Activated naive CD8-positive, alpha-beta T cell treated with anti-CD3 and anti-CD28 coated beads, Interleukin-2, amount 10 ng/mL, durations not matched to agents 7 days and 5 days (primary cell): ENCODE results near the gene MLLT1. TPM values are rescaled to one million over a fixed set of nuclear protein-coding genes. Genes with fewer than 3 reads are reported as not detected.
A peak's percentile ranks its signal among the peaks of the same experiment; 100 is the strongest.

Experiments used
- ATAC-seq: fragments of 150-1000 bp; cut with Tn5 transposase; one replicate; pipeline ENCODE4 v1.10.0; 2021; ENCODE audit warnings: low read depth, moderate library complexity
- POLR2A ChIA-PET: fragments of 350-600 bp; sonication (Branson Sonifier 250); formaldehyde crosslinking; loops from one replicate; lab custom pipeline; 2021; ENCODE audit warnings: antibody characterized with exemption; lab: Charles Lee
- DNase-seq: peaks from one replicate; pipeline ENCODE4 v3.0.0; 2021
- H3K27ac Mint-ChIP-seq: one replicate; pipeline ENCODE4 v1.8.0; 2022; ENCODE audit warnings: mild to moderate bottlenecking, mixed read lengths
- H3K27me3 Mint-ChIP-seq: one replicate; pipeline ENCODE4 v1.8.0; 2022; ENCODE audit warnings: mild to moderate bottlenecking, moderate library complexity, mixed read lengths
- H3K36me3 Mint-ChIP-seq: one replicate; pipeline ENCODE4 v1.8.0; 2021; ENCODE audit warnings: mild to moderate bottlenecking, mixed read lengths
- H3K4me1 Mint-ChIP-seq: one replicate; pipeline ENCODE4 v1.8.0; 2021; ENCODE audit warnings: mixed read lengths
- H3K4me3 Mint-ChIP-seq: one replicate; pipeline ENCODE4 v1.8.0; 2022; ENCODE audit warnings: mild to moderate bottlenecking, moderate library complexity, mixed read lengths
- H3K9me3 Mint-ChIP-seq: one replicate; pipeline ENCODE4 v1.8.0; 2021; ENCODE audit warnings: mixed read lengths
- total RNA-seq, 2 experiments: library from RNA; stranded (reverse); gene quantifications; one replicate each; pipeline ENCODE4 v1.2.3, GENCODE V29; 2021

The MLLT1 gene
- total RNA-seq, 2 experiments from 2014 or later: 37.8 to 42.1 TPM

DNA sequence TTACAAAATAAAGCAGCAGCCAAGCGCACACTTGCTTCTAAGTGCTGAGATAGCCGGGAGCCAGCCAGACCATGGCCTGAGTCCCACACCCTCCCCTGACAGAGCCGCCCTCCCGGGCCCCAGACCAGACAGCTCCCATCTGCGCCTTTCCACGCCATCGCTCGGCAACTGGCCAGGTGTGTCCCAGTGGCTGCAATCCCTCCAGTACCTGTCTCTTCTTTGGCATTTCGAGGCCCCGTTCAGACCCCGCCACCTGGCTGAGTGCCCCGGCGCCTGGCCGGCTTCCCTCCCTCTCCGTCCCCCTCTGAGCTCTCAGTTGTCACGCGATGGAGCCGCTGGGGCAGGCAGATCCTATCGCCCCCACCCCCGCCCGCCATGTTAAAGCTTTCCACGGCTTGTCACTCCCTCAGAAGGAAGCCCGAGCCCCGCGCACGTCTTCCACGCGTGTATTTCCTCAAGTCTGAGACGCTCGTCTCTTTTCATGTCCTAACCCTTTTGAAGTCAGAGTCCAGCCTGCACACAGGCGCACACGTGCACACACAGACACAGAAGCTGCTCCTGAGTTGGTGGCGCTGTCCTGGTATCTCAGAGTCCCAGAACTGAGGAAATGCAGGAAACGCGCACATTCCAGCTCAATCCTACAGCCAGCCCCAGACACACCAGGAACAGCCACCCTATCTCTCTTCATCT lies 7.9 kb downstream of the MLLT1 start:
- H3K9me3 Mint-ChIP-seq: no peaks in the 10 kb centered on the region
- ATAC-seq (no peak), DNase-seq (no peak)
- POLR2A ChIA-PET: interaction anchor here (0.8 kb wide), 1 partner anchor 52 kb away, joined by 5 read pairs; no protein-coding TSS in a partner anchor
- no peak overlapping the region for H3K4me3 Mint-ChIP-seq
- peak overlapping the region; percentile 62 for H3K27ac Mint-ChIP-seq
- H3K4me1 Mint-ChIP-seq: peaks cover 14% of the 10 kb centered on the region
- H3K27me3 Mint-ChIP-seq: no peaks in the 10 kb centered on the region
- H3K36me3 Mint-ChIP-seq: peaks cover 2% of the 10 kb centered on the region

DNA sequence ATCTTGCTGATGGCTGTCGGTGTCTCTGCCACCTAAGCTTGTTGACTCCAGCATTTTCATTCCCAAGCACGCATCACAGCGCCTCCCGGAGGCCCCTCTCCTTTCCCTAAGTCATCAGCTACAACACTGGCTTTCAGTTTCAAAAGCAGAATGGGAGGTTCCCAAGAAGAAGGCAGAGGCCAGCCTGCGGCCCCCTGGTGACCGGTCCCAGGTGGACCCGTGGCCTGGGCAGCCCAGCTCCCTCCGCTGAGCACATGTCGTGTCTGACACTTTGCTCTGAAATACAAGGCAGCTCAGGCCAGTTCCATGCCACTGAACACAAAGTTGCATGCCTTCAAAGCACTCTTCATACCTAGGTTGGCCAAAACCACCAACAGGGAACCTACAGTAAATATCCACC lies 8.5 kb downstream of the MLLT1 start:
- no peak overlapping the region for H3K4me3 Mint-ChIP-seq
- peaks cover 12% of the 10 kb centered on the region for H3K4me1 Mint-ChIP-seq
- DNase-seq: no peak
- POLR2A ChIA-PET: no interaction called here
- H3K27me3 Mint-ChIP-seq: no peaks in the 10 kb centered on the region
- H3K36me3 Mint-ChIP-seq: peaks cover 2% of the 10 kb centered on the region
- H3K27ac Mint-ChIP-seq: peak overlapping the region; percentile 58
- ATAC-seq: no peak
- no peaks in the 10 kb centered on the region for H3K9me3 Mint-ChIP-seq

DNA sequence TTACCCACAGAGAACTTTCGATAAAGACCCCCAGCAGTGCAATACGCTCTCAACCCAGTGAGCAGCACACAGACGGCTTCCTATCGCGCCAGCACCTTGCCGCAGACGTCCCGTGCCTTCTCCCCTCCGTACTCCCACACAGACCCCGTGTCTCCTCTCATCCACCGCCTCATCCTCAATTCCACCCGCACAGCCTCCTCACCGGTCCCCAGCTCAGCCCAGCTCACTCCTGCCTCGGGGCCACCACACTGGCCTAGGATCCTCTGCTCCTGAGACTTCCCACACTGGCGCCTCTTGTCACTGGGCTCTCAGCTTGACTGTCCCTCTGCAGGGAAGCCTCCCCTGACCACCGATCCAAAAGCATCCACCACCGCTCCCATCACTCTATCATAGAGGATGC lies 9.0 kb downstream of the MLLT1 start:
- POLR2A ChIA-PET: no interaction called here
- Mint-ChIP-seq H3K9me3 (no peaks in the 10 kb centered on the region), H3K27ac (peak overlapping the region; percentile 58)

DNA sequence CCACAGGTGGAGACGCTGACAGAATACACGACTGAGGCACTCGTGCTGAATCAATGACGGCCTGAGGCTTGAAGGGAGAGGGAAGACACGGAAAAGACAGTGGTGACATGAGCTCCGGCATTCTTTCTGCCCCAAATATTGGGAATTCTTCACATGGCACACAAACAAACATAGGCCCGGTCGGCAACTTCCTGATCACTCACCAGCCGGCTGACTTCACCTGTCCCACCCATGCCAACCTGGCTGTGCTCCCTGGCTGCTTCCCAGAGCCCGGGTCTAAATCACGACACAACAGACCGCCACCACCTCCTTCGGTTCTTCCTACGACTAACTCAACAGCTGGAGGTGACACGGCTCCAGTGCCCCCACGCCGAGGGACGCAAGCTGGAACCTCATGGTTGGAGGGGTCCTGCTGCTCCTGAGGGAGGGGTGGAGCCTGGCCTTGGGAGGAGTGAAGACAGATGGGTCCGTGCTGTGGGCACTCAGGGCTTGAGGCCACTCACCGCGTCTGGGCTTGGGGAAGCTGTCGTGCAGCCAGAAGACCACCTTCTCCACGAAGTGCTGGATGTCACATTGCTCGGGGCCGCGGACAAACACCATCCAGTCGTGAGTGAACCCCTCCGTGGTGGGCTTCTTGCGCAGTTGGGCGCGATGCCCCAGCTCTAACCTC lies 9.6 kb downstream of the MLLT1 start:
- Mint-ChIP-seq H3K36me3 (peaks cover 2% of the 10 kb centered on the region), H3K27ac (no peak overlapping the region), H3K4me1 (peaks cover 12% of the 10 kb centered on the region), H3K9me3 (no peaks in the 10 kb centered on the region), H3K27me3 (no peaks in the 10 kb centered on the region), H3K4me3 (no peak overlapping the region)
- no peak for ATAC-seq
- no peak for DNase-seq
- POLR2A ChIA-PET: no interaction called here

More for the DNA sequence above, 9.0 kb downstream of the MLLT1 start:
- ATAC-seq: no peak
- Mint-ChIP-seq H3K27me3 (no peaks in the 10 kb centered on the region), H3K36me3 (peaks cover 2% of the 10 kb centered on the region), H3K4me3 (no peak overlapping the region), H3K4me1 (peaks cover 12% of the 10 kb centered on the region)
- no peak for DNase-seq

DNA sequence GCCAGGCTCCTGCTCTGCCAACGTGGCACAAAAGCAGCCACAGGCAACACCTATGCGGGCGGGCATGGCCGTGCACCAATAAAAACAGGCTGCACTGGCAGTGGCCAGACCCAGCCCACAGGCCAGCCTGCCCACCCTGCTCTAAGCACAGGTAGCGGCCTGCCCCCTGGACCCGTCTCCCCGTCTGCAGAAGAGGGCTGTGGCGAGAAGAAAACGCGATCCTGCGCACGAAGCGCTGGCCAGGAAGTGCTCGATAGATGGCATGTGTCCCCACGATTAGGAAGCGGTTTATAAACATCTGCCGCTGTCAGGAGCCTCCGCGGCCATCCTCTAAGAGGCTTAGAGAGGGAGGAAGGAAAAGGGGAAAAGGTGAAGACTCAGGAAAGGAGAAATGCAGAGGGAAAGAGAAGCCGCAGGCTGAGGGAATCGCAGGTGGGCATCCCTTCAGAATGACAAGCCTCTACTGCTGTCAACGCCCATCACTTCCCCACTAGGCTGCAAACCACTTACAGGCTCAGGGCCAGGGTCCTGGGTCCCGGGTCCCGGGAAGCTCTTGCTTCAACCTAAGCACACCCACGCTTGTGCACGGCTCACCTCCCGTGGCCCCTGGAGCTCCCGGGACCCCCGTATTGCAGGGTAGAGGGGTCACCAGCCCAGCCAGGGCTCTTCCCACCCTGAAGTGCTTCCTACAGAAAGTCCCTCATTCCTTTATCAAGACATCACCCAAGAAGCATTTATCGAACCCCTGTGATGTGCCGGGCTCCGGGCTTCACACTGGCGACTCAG lies 10.5 kb downstream of the MLLT1 start:
- ATAC-seq (no peak), DNase-seq (no peak)
- peaks cover 4% of the 10 kb centered on the region for H3K36me3 Mint-ChIP-seq
- H3K4me1 Mint-ChIP-seq: peaks cover 12% of the 10 kb centered on the region
- H3K27ac Mint-ChIP-seq: no peak overlapping the region
- POLR2A ChIA-PET: no interaction called here
- no peaks in the 10 kb centered on the region for H3K9me3 Mint-ChIP-seq
- no peaks in the 10 kb centered on the region for H3K27me3 Mint-ChIP-seq
- no peak overlapping the region for H3K4me3 Mint-ChIP-seq

DNA sequence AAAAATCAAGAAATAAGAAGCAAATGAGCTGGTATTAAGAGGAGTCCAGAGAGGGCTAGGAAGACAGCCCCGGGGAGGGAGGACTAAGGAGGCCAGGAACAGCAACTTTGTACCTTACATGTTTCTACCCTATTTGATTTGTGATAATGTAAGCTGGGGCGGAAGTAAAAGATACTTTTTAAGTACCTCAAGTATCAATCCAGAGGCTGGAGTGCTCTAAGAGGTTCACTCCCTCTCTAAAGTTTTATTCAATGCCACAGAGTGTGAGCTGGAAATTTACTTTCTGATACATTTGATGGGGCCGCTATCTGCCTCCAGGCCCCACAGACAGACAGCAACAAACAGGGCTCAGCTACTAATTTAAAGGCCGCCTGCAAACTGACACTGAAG lies 11.4 kb downstream of the MLLT1 start:
- DNase-seq (no peak), ATAC-seq (no peak)
- no peak overlapping the region for H3K4me3 Mint-ChIP-seq
- peak overlapping the region; percentile 18 for H3K27ac Mint-ChIP-seq
- H3K4me1 Mint-ChIP-seq: peaks cover 14% of the 10 kb centered on the region
- H3K9me3 Mint-ChIP-seq: no peaks in the 10 kb centered on the region
- peaks cover 8% of the 10 kb centered on the region for H3K36me3 Mint-ChIP-seq
- H3K27me3 Mint-ChIP-seq: no peaks in the 10 kb centered on the region
- POLR2A ChIA-PET: no interaction called here

DNA sequence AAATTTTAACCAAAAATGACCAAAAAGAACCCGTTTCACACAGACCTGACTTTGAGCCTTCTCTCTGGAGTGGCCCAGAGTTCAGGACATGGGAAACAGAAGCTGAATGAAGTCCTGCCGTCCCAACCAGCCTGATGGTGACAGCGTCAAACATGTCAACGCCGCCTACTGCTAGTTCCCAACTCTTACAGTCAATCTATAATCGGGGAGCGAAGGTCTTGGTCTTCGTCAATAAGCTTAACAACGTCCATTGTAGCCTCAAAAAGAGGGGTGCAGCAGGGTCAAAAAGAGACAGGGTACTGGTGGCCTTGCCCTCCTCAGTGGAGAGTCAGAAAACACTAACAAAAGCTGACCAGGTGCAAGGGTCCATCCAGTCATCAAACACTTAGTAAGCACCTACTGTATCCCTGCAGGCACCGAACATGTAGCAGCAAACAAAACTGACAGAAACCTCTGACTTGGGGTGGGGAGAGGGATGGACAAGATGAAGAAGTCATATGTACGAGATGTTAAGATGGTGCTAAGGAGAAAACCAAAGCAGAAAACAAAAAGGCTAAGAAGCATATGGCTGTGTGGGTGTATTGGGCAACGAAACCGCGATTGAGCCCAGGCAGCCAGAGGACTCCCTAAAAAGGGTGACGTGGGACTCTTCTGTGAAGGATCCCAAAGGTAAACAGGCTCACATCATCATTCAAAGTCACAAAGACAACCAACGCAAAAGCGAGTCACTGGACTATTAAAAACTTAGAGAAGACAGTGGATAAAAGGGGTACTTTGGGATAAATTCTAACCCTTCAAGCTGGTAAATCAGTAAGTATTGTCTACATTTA lies 12.0 kb downstream of the MLLT1 start:
- DNase-seq (no peak), ATAC-seq (no peak)
- H3K27ac Mint-ChIP-seq: peak overlapping the region; percentile 18
- H3K4me3 Mint-ChIP-seq: no peak overlapping the region
- no peaks in the 10 kb centered on the region for H3K27me3 Mint-ChIP-seq
- POLR2A ChIA-PET: no interaction called here
- no peaks in the 10 kb centered on the region for H3K9me3 Mint-ChIP-seq
- peaks cover 16% of the 10 kb centered on the region for H3K4me1 Mint-ChIP-seq
- H3K36me3 Mint-ChIP-seq: peaks cover 11% of the 10 kb centered on the region

DNA sequence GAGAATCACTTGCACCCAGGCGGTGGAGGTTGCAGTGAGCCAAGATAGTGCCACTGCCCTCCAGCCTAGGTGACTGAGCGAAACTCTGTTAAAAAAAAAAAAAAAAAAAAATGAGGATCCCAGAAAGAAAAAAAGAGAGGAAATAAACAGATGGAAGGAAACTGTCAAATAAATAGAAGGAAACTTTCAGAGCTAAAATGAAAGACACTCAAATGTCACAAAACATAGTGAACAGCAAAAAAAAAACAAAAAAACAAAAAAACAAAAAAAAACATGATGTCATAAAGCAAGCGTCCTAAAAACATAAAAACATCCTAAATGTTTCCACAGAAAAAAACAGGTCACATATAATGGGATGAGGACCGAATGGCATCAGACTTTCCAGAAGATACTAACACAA lies 15.0 kb downstream of the MLLT1 start:
- H3K27ac Mint-ChIP-seq: no peak overlapping the region
- DNase-seq: no peak
- no peak overlapping the region for H3K4me3 Mint-ChIP-seq
- H3K27me3 Mint-ChIP-seq: no peaks in the 10 kb centered on the region
- POLR2A ChIA-PET: interaction anchor here (0.7 kb wide), 2 partner anchors 128 to 166 kb away, joined by 3 to 4 read pairs; partner anchors contain the start of gene GTF2F1
- ATAC-seq: no peak
- peaks cover 17% of the 10 kb centered on the region for H3K36me3 Mint-ChIP-seq
- H3K9me3 Mint-ChIP-seq: no peaks in the 10 kb centered on the region
- peaks cover 16% of the 10 kb centered on the region for H3K4me1 Mint-ChIP-seq

DNA sequence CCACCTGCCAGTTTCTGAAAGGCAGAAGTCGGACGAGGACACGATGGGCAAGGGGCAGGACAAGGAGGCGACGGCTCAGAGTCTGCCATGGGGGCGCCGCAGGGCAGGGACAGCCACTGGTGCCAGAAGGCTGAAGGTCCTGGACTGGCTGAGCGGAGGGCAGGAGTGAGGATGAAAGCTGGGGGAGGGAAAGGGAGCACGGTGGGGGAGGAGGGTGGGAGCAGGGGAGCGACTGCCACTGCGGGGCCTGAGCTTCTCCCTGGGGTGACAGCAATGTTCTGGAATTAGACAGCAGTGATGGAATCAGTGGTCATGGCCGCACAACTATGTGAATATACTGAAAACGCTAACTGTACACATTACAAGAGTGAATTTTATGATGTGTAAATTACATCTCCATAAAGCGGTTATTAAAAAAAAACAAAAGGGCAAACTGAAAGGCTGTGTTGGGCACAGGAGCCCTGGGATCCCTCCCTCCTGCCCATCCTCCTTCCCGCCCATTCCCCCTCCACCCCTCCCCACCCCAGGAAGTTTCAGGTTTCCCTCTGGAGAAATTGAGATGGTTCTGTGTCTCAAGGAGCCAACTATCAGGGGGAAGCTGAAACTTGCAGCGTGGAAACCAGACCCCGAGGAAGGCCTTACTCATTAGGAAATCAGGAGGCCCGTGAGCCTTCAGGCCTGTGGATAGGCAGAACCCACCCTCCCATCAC lies 15.9 kb downstream of the MLLT1 start:
- POLR2A ChIA-PET: interaction anchor here (0.7 kb wide), 1 partner anchor 129 kb away, joined by 4 read pairs; the partner anchor contains the start of gene GTF2F1
- H3K27ac Mint-ChIP-seq: no peak overlapping the region
- no peak for DNase-seq
- H3K4me3 Mint-ChIP-seq: no peak overlapping the region
- H3K27me3 Mint-ChIP-seq: no peaks in the 10 kb centered on the region
- peaks cover 16% of the 10 kb centered on the region for H3K4me1 Mint-ChIP-seq
- no peak for ATAC-seq
- peaks cover 18% of the 10 kb centered on the region for H3K36me3 Mint-ChIP-seq
- no peaks in the 10 kb centered on the region for H3K9me3 Mint-ChIP-seq

DNA sequence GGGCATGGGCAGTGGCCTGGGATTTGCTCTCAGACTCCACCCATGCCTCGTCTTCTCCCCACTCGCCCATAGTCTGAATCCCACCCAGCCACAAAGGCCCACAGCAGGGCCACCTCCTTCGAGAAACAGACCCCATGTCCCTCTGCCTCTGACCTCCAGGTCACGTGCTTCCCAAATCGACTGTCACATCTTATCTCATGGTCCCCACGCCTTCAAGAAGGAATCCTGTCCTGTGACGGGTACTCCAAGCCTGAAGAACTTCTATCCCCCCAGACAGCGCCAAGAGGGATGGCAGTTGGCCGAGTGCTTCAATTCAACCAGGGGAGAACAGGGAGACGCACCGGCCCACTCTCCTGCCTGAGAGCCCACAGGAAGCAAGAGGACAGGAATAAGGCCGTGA lies 16.5 kb downstream of the MLLT1 start:
- ATAC-seq (no peak), DNase-seq (no peak)
- no peak overlapping the region for H3K4me3 Mint-ChIP-seq
- POLR2A ChIA-PET: no interaction called here
- no peaks in the 10 kb centered on the region for H3K9me3 Mint-ChIP-seq
- H3K36me3 Mint-ChIP-seq: peaks cover 20% of the 10 kb centered on the region
- peaks cover 16% of the 10 kb centered on the region for H3K4me1 Mint-ChIP-seq
- no peaks in the 10 kb centered on the region for H3K27me3 Mint-ChIP-seq
- no peak overlapping the region for H3K27ac Mint-ChIP-seq

DNA sequence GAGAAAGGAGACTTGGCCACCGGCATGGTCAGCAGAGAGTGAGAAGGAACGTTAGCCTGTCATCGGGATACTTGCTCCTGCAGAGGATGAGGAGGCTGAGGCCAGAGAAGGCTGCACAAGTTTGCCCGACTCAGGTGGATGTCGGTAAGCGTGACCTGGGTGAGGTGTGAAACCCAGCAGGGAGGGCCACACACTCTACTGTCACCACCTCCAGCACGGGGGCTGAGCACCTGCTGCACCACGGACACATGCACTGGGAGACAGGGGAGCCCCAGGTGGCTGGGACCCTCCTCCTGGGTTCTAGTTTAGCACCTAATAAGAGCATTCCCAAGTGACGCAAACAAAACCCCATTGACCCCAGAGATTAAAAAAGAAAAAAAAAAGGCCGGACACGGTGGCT lies 17.3 kb downstream of the MLLT1 start:
- no peaks in the 10 kb centered on the region for H3K9me3 Mint-ChIP-seq
- peaks cover 22% of the 10 kb centered on the region for H3K36me3 Mint-ChIP-seq
- no peak for DNase-seq
- peaks cover 16% of the 10 kb centered on the region for H3K4me1 Mint-ChIP-seq
- H3K27me3 Mint-ChIP-seq: no peaks in the 10 kb centered on the region
- ATAC-seq: no peak
- POLR2A ChIA-PET: no interaction called here
- peak overlapping the region; percentile 80 for H3K27ac Mint-ChIP-seq
- H3K4me3 Mint-ChIP-seq: peak overlapping the region; percentile 63

DNA sequence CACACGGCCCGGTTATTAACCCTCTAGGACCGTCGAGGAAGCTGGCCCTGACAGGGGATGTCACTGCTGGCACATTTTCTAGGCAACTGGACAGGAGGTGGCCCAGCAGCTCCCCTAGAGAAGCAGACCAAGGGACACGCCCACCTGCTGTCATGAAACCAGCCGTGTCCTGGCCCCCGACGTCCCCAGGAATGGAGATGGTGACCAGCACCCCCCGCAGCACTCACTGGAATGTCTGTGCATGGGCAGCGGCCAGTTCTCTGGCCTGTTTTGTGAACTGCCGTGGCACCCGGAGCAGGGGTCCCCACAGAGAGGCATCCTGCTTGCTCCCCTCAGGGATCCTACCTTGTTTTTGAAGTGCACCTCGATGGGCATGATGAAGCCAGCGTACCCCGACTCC lies 17.9 kb downstream of the MLLT1 start:
- Mint-ChIP-seq H3K27me3 (no peaks in the 10 kb centered on the region), H3K27ac (peak overlapping the region; percentile 80), H3K4me3 (peak overlapping the region; percentile 63), H3K4me1 (peaks cover 16% of the 10 kb centered on the region), H3K36me3 (peaks cover 26% of the 10 kb centered on the region), H3K9me3 (no peaks in the 10 kb centered on the region)
- ATAC-seq (no peak), DNase-seq (no peak)
- POLR2A ChIA-PET: no interaction called here
